WERI-Rb-1 (cell line): Measurements from ENCODE around the gene C13orf46.
"Not testable (repeated sequence)": the region's sequence is repeated elsewhere in the genome, so short reads cannot be mapped to it uniquely, and the experiment has no call there.

Experiments used
- DNase-seq: peaks from one replicate; pipeline ENCODE4 v3.0.0-alpha.2; 2020
- H3K27ac ChIP-seq: fragments of 250-450 bp; sonication (Bioruptor Pico); 2 replicates; pipeline ENCODE4 v1.5.1; 2020; ENCODE audit warnings: mild to moderate bottlenecking, moderate library complexity
- H3K27me3 ChIP-seq: fragments of 250-450 bp; sonication (Bioruptor Pico); 2 replicates; pipeline ENCODE4 v1.5.1; 2021; ENCODE audit warnings: mild to moderate bottlenecking, low read depth, moderate library complexity; ENCODE audit not compliant: insufficient read depth, severe bottlenecking
- H3K36me3 ChIP-seq: fragments of 250-450 bp; sonication (Bioruptor Pico); 2 replicates; pipeline ENCODE4 v1.5.1; 2020; ENCODE audit warnings: mild to moderate bottlenecking, moderate library complexity
- H3K4me3 ChIP-seq: 2 replicates; pipeline ENCODE4 v1.5.1; 2011; ENCODE audit warnings: low read depth, mild to moderate bottlenecking, control low read depth, low read length
- H3K9me3 ChIP-seq: fragments of 250-450 bp; sonication (Bioruptor Pico); 2 replicates; pipeline ENCODE4 v1.5.1; 2021; ENCODE audit warnings: mild to moderate bottlenecking, moderate library complexity; ENCODE audit not compliant: severe bottlenecking
- TF ChIP-seq, protein P1 (sequence below): IDR thresholded peaks from 2 replicates; pipeline ENCODE4 v1.5.1; 2011; ENCODE audit warnings: low read depth, mild to moderate bottlenecking, control low read depth, inconsistent platforms, low read length

Gene C13orf46

GRCh38 chr13:113915786-113916329 is 58.0 kb downstream of the C13orf46 start:
- H3K36me3 ChIP-seq, result no peaks in the 10 kb centered on the region
- peak; percentile 5 for DNase-seq
- TF ChIP-seq, protein P1, sequence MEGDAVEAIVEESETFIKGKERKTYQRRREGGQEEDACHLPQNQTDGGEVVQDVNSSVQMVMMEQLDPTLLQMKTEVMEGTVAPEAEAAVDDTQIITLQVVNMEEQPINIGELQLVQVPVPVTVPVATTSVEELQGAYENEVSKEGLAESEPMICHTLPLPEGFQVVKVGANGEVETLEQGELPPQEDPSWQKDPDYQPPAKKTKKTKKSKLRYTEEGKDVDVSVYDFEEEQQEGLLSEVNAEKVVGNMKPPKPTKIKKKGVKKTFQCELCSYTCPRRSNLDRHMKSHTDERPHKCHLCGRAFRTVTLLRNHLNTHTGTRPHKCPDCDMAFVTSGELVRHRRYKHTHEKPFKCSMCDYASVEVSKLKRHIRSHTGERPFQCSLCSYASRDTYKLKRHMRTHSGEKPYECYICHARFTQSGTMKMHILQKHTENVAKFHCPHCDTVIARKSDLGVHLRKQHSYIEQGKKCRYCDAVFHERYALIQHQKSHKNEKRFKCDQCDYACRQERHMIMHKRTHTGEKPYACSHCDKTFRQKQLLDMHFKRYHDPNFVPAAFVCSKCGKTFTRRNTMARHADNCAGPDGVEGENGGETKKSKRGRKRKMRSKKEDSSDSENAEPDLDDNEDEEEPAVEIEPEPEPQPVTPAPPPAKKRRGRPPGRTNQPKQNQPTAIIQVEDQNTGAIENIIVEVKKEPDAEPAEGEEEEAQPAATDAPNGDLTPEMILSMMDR, result no peak
- no peaks in the 10 kb centered on the region for H3K27me3 ChIP-seq
- H3K9me3 ChIP-seq, result no peaks in the 10 kb centered on the region
- no peak overlapping the region for H3K27ac ChIP-seq
- no peak overlapping the region for H3K4me3 ChIP-seq

- peak; percentile 5 for DNase-seq
- Histone ChIP-seq H3K27ac (no peak overlapping the region), H3K27me3 (no peaks in the 10 kb centered on the region), H3K9me3 (no peaks in the 10 kb centered on the region), H3K4me3 (no peak overlapping the region), H3K36me3 (no peaks in the 10 kb centered on the region)
- TF ChIP-seq, protein P1, result no peak
Measured at GRCh38 chr13:113915012-113915763, 58.7 kb downstream of the C13orf46 start.

DNA sequence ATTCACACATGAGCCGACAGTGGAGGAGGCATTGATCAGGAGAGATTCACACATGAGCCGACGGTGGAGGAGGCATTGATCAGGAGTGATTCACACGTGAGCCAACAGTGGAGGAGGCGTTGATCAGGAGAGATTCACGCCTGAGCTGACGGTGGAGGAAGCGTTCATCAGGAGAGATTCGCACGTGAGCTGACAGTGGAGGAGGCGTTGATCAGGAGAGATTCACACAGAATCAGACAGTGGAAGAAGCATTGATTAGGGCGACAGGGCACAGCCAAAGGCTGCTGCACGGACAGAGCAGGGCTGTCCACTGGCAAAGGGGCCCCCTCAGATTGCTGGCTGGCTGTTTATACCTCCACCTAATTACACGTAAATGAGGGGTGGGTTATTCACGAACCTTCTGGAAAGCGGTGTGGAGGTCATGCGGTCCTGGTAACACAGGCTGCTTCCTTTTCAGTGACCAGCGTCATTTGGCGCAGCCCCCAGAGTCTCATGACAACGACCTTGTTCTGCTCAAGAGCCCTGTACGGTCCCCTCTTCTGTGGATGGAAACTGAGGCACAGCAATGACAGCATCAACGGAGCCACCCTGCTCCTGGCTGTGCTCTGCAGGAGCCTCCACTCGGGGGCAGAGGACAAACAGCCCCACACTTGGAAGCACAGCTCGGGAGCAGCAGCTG is 59.4 kb downstream of the C13orf46 start:
- Histone ChIP-seq H3K36me3 (no peaks in the 10 kb centered on the region), H3K4me3 (no peak overlapping the region), H3K27me3 (no peaks in the 10 kb centered on the region), H3K9me3 (no peaks in the 10 kb centered on the region), H3K27ac (no peak overlapping the region)
- no peak for DNase-seq
- TF ChIP-seq, protein P1, result no peak

DNA sequence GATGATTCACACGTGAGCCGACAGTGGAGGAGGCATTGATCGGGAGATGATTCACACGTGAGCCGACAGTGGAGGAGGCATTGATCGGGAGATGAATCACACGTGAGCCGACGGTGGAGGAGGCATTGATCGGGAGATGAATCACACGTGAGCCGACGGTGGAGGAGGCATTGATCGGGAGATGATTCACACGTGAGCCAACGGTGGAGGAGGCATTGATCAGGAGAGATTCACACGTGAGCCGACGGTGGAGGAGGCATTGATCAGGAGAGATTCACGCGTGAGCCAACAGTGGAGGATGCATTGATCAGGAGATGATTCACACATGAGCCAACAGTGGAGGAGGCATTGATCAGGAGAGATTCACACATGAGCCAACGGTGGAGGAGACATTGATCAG is 60.0 kb downstream of the C13orf46 start:
- not testable (repeated sequence) for DNase-seq, H3K9me3 ChIP-seq, H3K27ac ChIP-seq, H3K36me3 ChIP-seq, H3K4me3 ChIP-seq, H3K27me3 ChIP-seq

GRCh38 chr13:113913408-113913807 is 60.5 kb downstream of the C13orf46 start:
- not testable (repeated sequence) for H3K36me3 ChIP-seq, H3K9me3 ChIP-seq, H3K27ac ChIP-seq, H3K27me3 ChIP-seq, DNase-seq, H3K4me3 ChIP-seq

DNA sequence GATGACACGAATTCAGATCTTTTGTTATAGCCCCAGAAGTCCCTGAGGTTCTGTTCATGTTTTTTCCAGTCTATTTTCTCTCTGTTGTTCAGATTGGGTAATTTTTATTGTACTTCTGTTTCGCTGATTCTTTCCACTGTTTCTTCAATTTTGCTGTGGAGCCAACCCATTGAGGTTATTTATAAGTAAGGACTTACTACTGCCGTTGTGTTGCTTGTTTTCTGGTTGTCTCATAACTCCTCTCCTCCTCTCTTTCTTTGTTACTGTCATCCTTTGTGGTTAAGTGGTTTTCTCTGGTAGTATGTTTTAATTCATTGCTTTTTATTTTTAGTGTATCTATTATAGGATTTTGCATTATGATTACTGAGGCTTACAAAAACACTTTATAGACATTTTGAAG is 61.3 kb downstream of the C13orf46 start:
- H3K9me3 ChIP-seq, result no peaks in the 10 kb centered on the region
- no peaks in the 10 kb centered on the region for H3K27me3 ChIP-seq
- H3K27ac ChIP-seq, result no peak overlapping the region
- no peak for DNase-seq
- H3K4me3 ChIP-seq, result no peak overlapping the region
- TF ChIP-seq, protein P1, result no peak
- no peaks in the 10 kb centered on the region for H3K36me3 ChIP-seq
